ENCODE results near the gene SPCS1.

GRCh38 chr3:52739730-52740129 lies 33.8 kb downstream of the SPCS1 start:
- TF ChIP-seq CTCF (conservative IDR thresholded peaks at IDR 0.05) (no peak), ZFX (IDR thresholded peaks at IDR 0.05) (no peak)

Measured in C4-2B (cell line).